ENCODE measurements around the gene PREX1. TPM values are rescaled to one million over a fixed set of nuclear protein-coding genes. Genes with fewer than 3 reads are reported as not detected.

PREX1 gene
- total RNA-seq, 4 donors from 2014 or later, result 29.5 to 121 (median 40.9) TPM

DNA sequence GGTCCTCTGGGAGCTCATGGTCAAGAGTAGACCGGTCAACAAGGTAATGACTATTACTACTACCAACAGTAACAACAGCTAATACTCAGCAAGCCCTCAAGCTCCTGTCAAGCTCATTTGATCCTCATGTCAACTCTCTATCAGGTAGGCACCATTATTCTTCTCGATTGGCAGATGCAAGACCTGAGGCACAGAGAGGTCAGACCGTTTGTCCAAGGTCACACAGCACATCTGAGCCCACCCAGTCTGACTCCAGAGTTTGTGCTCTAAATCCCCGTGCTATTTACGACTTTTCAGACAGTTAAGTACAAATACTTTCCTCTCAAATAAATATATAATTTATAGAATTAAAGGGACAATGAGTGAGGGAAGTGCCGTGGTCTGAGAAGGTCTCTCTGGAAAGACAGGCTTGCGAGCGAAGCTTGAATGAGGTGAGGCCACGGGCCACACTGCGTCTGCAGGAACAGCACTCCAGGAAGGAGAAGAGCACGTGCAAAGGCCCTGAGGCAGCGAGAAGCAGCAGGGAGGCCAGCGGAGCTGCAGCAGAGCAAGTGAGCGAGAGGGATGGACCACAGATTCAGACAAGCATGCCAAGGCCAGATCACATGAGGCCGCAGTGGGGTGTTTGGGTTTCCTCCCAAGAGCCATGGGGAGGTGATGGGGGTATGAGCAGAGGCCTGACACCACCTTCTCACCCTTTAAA lies 117.3 kb downstream of the PREX1 start:
- DNase-seq (ENCODE audit: low spot score), result no peak
- TF ChIP-seq, protein P1, sequence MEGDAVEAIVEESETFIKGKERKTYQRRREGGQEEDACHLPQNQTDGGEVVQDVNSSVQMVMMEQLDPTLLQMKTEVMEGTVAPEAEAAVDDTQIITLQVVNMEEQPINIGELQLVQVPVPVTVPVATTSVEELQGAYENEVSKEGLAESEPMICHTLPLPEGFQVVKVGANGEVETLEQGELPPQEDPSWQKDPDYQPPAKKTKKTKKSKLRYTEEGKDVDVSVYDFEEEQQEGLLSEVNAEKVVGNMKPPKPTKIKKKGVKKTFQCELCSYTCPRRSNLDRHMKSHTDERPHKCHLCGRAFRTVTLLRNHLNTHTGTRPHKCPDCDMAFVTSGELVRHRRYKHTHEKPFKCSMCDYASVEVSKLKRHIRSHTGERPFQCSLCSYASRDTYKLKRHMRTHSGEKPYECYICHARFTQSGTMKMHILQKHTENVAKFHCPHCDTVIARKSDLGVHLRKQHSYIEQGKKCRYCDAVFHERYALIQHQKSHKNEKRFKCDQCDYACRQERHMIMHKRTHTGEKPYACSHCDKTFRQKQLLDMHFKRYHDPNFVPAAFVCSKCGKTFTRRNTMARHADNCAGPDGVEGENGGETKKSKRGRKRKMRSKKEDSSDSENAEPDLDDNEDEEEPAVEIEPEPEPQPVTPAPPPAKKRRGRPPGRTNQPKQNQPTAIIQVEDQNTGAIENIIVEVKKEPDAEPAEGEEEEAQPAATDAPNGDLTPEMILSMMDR (IDR thresholded peaks at IDR 0.05), result no peak
- ATAC-seq (ENCODE audit: low FRiP score), result no peak

DNA sequence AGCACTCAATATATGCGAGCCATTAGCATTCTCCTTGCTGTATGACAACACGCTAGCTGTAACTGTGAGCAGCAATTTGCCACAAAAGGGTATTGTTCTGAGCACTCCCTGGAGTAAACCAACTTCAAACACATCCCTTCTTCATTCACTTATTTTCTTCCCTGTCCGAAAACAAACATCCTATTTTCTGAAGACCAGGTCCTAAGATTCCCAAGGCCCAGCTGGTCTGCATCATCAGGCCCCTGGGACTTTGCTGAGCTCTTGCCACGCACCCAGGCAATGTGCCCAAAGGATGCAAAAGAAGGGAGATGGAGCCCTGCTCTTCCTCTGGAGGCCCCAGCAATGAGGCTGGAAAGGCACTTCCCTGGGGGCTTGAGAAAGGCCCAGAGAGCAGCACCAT lies 118.1 kb downstream of the PREX1 start:
- TF ChIP-seq, protein P1 (IDR thresholded peaks at IDR 0.05), result no peak
- ATAC-seq (ENCODE audit: low FRiP score) (no peak), DNase-seq (ENCODE audit: low spot score) (no peak)

DNA sequence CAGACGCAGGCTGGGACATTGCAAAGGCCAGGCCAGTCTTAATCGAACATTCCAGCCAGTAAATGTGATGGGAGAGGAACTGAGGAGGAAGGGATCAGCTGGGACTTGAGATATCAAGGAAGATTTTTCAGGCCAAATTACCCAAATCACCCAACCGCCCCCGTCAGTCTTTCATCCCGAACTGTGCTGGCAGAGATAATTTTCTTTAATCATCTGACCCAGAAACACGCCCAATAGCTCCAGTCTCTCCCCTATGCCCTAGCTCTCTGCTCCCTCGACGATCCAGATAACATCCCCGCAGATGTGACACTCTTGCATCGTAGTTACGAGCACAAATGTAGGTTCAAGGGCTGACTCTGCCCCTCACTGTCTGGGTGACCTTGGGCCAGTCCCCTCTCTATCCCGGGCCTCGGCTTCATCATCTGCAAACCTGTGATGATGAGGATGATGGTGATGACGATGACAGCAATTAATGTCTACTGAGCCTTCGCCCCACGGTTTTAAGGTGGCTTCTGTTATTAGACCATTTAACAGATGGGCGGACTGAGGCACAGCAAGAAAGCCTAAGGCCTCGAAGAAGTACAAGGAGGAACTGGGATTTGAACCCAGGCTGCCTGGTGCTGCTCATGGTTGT lies 118.6 kb downstream of the PREX1 start:
- no peak for DNase-seq (ENCODE audit: low spot score)
- no peak for ATAC-seq (ENCODE audit: low FRiP score)
- TF ChIP-seq, protein P1 (IDR thresholded peaks at IDR 0.05), result no peak

DNA sequence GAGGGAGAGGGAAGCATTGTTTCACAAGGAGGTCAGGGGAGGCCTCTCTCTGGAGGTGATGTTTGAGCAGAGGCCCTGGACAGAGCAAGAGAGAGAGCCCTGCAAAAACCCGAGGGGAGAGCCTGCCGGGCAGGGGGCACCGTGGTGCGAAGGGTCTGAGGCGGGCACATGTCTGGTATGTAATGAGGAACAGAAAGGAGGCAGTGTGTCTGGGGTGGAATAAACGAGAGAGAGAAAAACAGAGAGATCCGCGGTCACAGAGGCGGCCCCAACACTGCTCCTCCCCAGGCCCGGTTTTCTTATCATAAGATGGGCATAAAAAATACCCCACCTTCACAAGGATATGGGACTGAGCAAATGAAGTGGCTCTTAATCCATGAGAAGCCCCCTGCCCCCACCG lies 119.2 kb downstream of the PREX1 start:
- TF ChIP-seq, protein P1 (IDR thresholded peaks at IDR 0.05), result no peak
- DNase-seq (ENCODE audit: low spot score), result no peak
- ATAC-seq (ENCODE audit: low FRiP score), result no peak

DNA sequence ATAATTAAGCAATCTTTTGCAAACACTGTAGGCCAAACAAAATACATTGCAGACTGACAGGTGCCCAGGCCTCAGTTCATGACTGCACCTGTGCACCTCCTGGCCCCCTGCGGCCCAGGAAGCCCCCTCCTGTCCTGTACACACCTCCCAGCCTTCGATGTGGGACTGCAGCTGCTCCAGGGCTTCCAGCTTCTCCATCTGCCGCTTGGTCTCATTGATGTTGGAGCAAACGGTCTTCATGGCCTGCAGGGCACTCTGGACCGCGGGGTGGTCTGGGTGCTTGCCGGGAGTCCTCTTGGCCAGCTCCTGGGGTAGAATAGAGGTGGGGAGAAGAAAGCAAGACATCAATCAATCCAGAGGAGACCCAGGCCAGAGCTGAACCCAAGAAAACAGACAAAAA lies 119.7 kb downstream of the PREX1 start:
- TF ChIP-seq, protein P1 (IDR thresholded peaks at IDR 0.05), result no peak
- ATAC-seq (ENCODE audit: low FRiP score) (no peak), DNase-seq (ENCODE audit: low spot score) (no peak)

DNA sequence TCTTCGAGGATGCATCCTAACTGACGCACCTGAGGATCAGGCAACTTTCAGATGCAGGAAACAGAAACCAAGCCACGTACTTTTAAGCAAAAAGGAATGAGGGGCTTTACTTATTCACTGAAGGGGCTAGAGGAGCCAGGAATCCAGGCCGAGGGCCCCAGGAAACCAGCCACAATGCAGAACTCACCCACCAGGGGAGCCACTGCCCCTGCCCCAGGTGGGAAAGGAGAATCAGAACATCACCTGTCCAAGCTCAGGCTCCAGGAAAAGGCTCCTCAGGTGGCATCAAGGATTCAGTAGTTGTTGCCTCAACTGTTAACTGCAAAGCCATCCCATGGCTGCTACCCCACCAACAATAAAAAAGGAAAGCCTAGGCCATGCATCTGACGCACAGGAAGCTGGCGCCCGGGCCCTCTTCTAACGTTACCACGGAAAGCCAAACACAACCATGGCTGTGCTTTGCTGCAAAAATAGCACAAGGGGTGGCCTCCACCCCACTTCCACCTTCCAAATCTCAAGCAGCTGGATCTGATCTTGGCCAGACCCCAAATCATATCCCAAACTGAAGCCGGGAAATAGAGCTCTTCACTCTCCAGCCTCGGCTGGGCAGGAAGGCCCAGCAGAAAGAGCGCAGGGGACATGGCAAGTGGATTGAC lies 121.0 kb downstream of the PREX1 start:
- TF ChIP-seq, protein P1 (IDR thresholded peaks at IDR 0.05), result no peak
- ATAC-seq (ENCODE audit: low FRiP score), result no peak

More for the DNA sequence above, 121.0 kb downstream of the PREX1 start:
- DNase-seq (ENCODE audit: low spot score), result no peak
